Tongue (tissue), 2 donors: ENCODE data around the gene PM20D2. TPM values are rescaled to one million over a fixed set of nuclear protein-coding genes. Genes with fewer than 3 reads are reported as not detected.
"Not testable (repeated sequence)": the region's sequence is repeated elsewhere in the genome, so short reads cannot be mapped to it uniquely, and the experiment has no call there.

ENCODE experiments used
- DNase-seq: peaks from one replicate; pipeline ENCODE4 v3.0.0-alpha.2; 2015
- total RNA-seq: library from RNA; depleted of rRNA; stranded (reverse); fragments of >200 nt; gene quantifications from one replicate; pipeline ENCODE4 v1.2.3, GENCODE V29; 2014

Gene PM20D2, protein sequence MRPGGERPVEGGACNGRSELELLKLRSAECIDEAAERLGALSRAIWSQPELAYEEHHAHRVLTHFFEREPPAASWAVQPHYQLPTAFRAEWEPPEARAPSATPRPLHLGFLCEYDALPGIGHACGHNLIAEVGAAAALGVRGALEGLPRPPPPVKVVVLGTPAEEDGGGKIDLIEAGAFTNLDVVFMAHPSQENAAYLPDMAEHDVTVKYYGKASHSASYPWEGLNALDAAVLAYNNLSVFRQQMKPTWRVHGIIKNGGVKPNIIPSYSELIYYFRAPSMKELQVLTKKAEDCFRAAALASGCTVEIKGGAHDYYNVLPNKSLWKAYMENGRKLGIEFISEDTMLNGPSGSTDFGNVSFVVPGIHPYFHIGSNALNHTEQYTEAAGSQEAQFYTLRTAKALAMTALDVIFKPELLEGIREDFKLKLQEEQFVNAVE
- total RNA-seq = 105 TPM

DNA sequence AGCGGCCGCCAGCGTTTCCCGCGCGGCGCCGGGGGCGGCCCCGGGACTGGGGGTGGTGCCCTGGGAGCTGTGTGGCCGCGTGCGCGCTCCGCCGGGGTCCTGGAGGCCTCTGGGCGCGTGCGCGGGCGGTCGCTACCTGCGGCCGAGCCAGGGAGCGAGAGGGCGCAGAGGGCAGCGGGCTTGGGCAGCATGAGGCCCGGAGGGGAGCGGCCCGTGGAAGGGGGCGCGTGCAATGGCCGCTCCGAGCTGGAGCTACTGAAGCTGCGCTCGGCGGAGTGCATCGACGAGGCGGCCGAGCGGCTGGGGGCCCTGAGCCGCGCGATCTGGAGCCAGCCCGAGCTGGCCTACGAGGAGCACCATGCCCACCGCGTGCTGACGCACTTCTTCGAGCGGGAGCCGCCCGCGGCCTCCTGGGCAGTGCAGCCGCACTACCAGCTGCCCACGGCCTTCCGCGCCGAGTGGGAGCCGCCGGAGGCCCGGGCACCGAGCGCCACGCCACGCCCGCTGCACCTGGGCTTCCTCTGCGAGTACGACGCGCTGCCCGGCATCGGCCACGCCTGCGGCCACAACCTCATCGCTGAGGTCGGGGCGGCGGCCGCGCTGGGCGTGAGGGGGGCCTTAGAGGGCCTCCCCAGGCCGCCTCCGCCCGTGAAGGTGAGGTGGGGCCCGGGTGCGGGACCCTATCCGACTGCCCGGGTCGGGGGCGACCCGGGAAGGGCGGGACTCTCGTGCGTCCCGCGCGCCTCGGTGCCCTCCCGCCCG lies at the start of gene PM20D2:
PM20D2 (plus strand) TSS at position 100 of the 762 bp plus-strand sequence; CDS start at position 190, 90 bp downstream.
- DNase-seq = peak; percentile 87

DNA sequence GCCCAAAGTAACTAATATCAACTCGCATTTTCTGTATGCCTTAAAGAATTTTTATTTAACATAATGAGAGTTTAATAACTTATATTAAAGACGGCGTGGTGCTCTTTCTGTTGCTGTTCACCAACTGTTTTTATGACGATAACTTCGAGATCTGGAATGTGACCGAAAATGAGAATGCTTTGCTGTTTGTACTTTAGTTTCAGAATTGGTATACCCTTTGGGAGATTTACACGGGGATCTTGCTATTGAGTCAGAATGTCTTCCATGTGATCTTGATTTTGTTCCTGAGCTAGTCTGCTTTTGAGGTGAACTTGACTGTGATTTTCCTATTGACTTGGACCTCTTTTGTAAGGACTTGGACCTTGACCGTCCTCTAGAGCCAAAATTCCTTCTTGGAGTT lies 47.4 kb upstream of the PM20D2 start:
- DNase-seq = no peak

DNA sequence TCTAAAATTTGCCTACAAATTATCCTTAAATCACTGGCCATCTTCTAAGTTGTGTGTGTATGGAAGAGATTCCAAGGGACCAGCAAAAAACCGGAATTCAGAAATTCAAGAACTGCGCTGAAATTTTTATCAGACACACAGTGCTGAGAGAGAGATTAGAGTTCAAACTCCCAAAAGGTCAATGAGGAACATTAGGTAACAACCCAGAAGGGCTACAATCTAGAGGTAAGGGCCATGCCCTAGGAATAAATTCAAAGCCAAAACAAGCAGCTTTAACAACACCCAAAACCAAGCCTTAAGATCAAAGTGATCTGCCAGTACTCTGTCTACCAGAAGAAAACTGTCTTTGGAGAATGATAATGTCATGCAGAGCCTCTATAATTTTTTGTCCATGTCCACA lies 45.7 kb upstream of the PM20D2 start:
- no peak for DNase-seq

DNA sequence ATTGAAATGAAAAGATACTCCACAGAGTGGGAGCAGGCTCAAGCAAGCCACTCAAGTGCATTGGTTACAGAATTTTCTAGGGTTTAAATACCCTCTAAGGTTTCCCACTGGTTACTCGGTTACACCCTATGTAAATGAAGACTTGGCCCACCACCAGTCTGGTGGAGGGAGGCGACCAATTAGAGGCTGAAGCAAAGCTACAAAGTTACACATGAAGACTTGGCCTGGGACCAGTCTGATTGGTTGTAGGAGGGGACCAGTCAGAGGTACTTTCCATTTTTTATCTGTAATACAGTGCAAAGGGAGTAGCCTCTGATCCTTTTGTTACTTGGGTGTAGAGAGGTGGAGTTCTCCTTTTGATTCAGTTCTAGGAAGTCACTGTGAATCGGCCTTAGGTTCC lies 35.6 kb upstream of the PM20D2 start:
- DNase-seq = no peak

DNA sequence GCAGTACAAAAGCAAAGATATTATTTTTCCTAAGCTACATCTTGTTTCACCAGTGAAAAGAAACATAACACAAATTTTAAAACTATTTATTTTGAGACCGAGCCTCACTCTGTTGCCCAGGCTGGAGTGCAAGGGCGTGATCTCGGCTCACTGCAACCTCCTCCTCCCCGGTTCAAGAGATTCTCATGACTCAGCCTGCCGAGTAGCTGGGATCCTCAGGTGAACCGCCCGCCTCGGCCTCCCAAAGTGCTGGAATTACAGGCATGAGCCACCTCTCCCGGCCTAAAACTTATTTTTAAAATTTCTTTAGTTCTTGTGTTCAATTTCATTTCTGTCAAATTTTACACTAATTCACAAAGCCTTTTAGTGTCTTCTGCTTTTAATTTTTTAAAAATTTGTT lies 33.9 kb upstream of the PM20D2 start:
- DNase-seq = no peak

DNA sequence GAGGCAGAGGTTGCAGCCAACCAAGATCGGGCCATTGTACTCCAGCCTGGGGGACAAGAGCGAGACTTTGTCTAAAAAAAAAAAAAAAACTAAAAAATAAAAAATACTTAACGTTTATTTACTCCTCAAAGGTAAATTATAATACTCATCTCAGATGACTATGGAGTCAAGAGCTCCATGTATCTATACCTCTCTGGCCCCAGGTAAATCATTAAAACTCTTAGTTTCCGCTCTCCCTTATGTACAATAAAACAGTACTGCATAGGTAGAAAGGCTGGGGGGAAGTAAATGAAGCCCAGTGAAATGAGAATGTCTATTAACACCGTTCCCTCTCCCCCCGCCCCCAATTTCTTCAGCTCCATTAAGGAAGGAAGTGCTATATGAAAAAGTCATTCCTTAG lies 29.2 kb upstream of the PM20D2 start:
- DNase-seq = no peak

DNA sequence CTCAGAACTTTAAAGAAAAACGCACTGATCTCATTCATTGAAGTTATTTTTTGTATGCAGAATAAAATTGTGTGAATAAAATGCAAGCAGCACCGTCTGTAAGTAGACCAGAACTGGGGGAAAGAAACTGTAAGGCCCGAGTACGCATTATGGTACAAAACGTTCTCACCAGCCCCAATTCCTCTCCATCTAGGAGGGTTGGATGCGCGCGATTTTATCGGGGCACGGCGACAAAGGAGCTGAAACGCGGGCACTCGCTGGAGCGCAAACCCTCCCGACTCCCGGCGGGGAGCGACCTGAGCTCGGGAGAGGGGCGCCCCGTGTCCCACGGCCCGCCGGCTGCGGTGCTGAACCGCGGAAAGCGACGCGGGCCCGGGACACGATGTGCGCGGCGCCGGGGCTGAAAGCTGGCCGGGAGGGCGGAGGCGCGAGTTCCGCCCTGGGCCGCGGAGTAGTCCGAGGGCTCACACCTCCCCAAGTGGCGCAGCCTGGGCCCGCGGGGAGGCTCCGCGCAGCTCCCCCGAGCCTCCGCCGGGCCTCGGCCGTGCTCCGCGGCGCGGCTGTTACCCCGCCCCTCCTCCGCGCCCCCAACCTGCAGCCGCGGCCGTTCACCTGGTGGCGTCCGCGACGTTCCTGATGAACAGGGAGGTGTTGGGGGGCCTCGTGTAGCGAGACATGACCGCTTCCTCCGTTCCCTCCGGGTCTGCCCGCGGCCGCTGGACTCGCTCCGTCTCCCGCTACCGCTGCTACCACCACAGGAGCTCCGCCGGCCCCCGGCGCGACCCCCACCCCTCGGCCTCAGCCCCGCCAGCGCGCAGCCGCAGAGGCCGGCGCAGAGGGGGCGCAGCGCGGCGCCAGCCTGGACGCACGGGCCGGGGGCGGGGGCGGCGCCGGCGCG lies 28.4 kb upstream of the PM20D2 start, which contains the start of gene SRSF12:
SRSF12 (minus strand) TSS at position 861 of the 898 bp plus-strand sequence; CDS start at position 677, 184 bp downstream.
- DNase-seq = peak; percentile 67

DNA sequence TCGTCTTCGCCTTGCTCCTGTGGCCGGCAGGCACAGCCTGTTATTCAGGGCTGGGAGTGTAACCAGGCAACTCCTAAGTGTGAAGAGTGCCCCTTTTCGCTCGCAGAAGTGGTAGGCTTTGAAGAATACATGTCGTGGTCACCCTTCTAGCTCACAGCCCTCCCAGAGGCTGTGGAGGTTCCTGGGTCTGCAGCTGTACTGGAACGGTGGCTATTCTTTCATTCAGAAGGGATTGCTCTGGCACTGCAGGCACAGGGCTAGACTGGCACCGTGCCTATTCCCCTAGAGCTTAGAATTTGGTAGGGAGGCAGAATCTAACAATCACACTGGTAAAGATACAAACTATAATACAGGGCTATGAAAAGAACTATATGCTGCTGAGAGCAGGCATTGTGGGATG lies 26.9 kb upstream of the PM20D2 start:
- peak; percentile 10 for DNase-seq

DNA sequence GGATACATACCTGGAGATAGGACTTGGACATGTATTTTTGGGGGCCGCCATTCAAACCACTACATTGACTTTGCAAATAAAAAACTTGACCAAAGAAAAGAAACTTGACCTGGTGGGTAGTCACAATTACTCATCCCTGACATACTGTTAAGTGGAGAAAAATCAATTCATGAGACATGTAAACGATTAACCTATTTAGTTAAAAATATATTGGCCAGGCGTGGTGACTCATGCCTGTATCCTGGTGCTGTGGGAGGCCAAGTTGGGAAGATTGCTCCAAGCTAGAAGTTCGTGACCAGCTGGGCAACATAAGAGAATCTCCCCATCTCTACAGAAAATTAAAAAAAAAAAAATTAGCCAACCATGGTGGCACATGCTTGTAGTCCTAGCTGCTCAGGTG lies 25.5 kb upstream of the PM20D2 start:
- no peak for DNase-seq

DNA sequence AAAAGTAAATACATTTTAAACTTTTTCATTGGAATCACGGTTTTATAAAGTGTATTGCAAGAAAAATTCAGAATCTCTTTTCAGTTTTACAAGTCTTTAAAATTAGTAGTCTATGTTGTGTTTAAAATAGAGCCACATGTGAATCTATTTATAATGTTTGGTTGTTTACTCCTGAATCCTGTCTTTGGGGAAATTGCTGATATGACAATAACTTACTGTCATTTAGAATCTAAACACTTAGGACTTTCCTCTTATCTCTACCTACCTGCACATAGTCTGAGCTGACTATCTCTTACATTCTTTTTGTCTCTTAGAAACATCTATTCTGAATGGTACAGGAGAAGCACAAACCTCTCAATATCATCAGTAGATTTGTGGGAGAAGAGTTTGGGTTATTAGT lies 23.9 kb upstream of the PM20D2 start:
- no peak for DNase-seq

DNA sequence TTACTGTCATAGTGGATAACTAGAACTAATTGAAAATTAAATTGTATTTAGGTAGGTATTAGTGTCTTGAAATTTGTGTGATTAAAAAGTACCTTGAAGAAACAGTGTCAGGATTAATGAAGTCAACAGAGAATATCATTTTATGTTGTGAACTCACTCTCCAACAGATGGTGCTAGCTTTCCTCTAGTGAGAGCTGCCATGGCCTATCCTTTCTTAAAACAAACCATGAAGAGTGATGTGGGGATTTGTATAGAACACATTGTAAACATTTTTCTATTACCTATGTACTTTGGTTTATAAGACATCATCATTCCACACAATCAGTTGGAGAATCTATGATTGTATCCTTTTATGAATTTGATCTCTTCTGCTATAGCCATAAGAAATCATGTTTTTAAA lies 23.2 kb upstream of the PM20D2 start:
- DNase-seq = peak; percentile 55

DNA sequence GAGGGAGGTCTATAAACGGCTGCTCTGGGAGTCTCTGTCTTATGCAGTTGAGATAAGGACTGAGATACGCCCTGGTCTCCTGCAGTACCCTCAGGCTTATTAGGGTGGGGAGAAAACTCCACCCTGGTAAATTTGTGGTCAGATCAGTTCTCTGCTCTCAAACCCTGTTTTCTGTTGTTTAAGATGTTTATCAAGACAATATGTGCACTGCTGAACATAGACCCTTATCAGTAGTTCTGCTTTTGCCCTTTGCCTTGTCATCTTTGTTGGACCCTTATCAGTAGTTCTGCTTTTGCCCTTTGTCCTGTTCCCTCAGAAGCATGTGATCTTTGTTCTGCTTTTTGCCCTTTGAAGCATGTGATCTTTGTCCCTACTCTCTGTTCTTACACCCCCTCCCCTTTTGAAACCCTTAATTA lies 17.6 kb upstream of the PM20D2 start:
- DNase-seq = not testable (repeated sequence)

DNA sequence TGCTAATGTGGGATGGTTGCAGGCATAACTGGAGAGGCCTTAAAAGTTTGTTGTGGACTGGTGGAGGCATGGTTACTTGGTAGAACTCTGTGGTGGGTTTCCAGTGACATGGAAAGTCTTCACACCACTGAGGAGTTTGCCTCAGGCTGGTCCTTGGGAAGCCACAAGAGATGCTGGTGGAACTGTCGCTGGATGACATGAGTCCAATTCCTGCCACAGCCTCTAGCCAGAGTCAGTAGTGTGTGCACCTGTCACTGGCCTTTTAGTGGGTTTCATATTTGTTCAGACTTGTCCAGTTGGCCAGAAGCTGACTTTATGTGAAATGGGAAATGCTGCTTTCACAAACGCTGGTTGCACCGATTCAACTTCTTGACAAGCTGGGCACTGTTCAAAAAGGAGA lies 14.3 kb upstream of the PM20D2 start:
- DNase-seq = no peak

DNA sequence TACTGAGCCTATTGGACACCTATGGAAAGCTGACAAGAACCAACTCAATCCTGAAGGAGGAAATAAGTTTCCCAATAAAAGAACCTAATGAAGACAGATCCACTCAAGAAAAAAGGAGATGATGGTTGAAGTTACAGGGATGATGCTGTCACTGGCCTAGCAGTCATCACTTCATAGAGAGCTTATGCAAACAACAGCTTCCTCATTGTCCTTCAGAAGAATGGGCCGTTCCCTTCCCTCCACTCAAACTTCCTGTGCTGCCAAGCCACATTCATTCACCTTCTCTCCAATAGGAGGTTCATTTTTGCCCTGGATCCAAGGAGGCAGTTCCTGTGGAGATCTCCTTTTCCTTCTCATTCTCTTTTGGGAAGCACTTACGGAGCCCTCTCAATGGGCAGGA lies 13.8 kb upstream of the PM20D2 start:
- DNase-seq = no peak

DNA sequence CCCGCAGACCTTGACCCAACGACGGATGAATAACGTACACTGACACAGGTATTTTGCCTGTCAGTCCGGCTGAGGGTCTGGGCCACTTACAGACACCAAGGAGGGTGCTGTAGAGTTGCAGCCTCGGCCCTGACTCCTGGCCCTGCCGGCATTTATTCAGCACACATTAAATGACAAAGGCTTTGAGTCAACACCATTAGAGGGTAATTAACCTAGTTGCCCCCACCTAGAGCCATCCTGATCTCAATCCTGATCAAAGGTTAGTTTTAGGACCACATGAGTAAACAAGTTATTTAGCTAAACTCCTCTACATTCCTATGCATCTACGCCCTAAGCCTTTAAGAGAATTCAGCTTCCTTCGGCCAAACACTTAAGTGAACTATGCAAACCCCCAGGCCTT lies 11.9 kb upstream of the PM20D2 start:
- DNase-seq = no peak

DNA sequence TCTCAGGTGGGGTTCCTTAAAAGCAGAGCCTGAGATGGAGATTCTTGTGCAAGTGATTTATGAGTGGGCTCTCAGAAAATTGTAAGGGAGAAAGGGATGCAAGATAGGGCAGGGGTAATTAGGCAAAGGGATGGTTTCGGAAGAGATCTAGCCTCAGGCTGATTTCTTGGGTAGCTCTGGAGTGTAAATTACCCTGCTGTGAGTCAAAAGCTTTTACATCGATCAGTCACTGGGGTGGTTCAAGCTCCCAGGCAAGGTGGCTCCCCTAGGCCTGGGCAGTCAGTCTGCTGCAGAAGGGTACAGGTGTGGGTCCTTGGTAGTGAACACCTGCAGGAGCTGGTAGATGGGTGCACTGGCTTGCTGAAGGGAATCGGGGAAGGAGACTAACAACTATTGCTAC lies 11.1 kb upstream of the PM20D2 start:
- no peak for DNase-seq

DNA sequence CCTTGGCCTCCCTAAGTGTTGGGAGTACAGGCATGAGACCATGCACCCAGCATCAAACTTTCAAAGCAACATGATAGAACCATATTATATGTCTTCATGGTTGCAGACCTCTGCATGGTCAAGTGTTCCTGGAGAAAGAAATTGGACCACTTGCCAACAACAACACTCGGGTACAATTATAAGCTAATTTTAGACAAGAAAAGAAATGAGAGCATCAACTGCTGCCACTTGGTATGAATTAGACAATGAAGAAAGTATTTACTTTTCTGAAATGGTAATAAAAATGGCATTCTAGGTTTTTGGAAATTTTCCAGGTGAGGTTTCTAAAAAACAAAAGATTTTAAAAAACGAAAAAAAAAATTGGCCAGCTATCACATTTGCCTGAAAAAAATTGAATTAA lies 7.7 kb upstream of the PM20D2 start:
- DNase-seq = no peak

DNA sequence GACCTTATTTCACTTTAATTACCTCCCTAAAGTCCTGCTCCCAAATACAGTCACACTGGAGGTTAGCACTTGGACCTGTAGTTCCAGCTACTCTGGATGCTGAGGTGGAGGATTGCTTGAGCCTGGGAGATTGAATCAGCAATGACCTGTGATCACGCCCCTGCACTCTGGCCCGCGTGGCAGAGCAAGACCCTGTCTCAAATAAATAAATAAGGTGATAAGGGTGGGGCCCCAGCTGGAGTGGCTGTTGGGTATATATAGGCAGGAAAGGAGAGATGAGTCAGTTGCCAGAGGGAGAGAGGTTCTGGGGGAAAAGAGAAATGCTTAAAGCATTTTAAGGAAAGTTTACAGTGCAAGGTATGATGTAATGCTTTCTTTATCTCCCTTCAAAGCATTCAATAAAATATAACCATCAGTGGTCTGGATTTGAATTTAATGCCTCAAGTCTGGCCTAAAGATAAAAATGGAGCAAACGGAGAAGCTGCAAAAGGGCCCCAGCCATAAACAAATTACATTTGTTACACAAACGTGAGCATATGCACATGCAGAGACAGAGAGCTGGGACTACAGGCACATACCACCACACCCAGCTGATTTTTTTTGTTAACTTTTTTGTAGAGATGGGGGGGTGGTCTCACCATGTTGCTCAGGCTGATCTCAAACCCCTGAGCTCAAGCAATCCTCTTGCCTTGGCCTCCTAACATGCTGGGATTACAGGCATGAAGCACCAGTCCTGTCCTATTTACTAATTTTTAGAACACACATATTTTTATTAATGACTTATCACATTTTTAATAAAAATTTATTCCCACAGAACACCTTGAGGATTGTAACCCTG lies 6.1 kb upstream of the PM20D2 start:
- DNase-seq = no peak

DNA sequence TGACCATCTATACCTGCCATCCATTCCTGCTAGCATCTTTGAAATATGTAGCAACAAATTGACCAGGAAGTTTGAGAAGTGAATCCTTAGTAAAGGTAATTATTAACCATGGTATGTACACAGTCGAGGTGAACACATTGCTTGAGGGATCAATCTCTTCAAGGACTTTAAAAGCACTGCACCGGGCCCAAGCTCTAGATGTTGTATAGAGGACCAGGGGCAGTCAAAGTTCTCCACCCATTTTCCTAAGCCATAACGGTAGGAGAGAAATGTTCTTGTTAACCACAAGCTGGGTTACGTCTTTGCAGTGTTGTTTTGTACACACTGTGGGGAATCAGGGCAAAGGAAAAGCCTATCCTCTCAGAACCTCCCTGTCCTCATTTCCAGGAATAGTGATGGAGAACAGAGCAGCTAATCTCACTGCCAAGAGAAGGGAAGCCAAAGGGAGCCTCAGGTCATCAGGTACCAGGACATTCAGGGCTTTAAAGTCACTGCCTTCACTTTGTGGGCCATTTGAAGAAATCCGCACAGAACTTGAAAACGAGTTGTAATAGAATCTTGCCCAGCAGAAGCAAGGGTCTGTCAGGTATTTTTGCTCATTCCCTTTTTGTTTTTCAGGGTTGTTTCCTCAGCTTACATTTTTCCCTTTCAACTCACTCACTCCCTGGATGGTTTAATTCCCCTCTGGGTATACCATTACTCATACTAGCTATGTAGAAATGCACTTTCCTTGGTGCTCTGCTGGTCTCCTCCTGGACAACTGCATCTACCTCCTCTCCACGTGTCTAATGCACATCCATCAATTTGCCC lies 5.3 kb upstream of the PM20D2 start:
- DNase-seq = no peak

DNA sequence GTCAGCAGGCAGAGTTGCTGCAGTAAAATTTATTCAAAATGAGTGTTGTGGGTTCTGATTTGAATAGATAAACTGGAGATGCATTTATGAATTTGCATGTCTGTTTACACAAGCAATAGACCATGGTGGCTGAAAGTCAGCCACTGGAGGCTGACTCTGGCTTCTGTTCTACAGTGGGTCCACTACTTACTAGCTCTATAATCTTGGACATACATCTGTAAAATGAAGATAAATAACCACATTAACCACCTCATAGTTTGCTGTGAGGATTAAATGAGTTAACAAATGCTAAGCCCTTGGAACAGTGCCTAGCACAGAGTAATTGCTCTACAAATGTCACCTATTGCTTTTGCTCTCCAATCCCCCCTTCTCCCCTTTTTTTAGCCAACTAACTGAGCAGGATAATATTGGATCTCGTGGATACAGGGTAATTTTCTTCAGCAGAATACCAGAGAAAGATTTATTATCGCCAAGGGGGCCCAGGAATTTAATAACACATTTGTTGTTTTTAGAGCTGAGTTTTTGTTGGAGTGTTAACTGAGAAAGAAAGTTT lies 1.4 kb upstream of the PM20D2 start:
- DNase-seq = no peak
